ENCODE data around the gene PXDN. TPM values are rescaled to one million over a fixed set of nuclear protein-coding genes. Genes with fewer than 3 reads are reported as not detected.

PXDN gene
- total and polyA plus RNA-seq, 2 of the 13 experiments (the other 11 are each of a cell fraction or from before 2014, with no cell fraction given): not detected

DNA sequence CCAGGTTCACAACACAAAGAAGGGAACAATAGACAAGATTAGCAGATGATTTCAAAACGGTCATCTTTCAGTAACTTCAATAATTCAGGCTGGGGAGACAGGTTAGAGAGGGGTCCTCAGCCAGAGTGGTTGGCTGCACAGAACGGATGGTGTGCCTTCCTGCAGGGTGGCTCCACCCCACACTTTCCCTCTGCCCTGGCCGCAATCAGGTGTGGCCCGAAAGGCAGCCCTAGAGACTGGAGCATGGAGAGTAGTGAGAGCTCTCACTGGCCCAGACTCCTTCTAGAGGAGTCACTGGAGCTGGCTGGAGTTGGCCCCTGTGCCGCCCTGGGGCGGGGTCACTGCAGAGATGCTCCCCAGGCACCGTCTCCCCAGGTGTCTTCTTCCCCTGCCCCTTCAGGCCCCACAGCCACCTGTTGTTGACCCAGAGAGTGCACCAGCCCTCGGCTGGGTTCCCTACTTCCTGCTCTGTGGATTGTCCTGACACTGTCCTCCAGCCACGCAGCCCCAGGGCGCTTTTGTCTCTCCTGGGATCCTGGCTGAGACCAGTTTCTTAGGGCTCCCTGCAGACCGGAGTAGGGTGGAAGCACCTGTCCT, 126.8 kb downstream of the PXDN start (continued):
- TF ChIP-seq, protein P1, sequence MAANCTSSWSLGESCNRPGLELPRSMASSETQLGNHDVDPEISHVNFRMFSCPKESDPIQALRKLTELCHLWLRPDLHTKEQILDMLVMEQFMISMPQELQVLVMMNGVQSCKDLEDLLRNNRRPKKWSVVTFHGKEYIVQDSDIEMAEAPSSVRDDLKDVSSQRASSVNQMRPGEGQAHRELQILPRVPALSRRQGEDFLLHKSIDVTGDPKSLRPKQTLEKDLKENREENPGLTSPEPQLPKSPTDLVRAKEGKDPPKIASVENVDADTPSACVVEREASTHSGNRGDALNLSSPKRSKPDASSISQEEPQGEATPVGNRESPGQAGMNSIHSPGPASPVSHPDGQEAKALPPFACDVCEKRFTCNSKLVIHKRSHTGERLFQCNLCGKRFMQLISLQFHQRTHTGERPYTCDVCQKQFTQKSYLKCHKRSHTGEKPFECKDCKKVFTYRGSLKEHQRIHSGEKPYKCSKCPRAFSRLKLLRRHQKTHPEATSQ (CRISPR knock-in tag; IDR thresholded peaks at IDR 0.05; ENCODE audit: borderline replicate concordance): no peak
- TF ChIP-seq KLF9 (CRISPR knock-in tag; IDR thresholded peaks at IDR 0.05; ENCODE audit: low read depth) (no peak), ZSCAN21 (CRISPR knock-in tag; IDR thresholded peaks at IDR 0.05; ENCODE audit: borderline replicate concordance) (no peak), TBX3 (IDR thresholded peaks at IDR 0.05; ENCODE audit: borderline replicate concordance) (no peak), ZNF142 (CRISPR knock-in tag; IDR thresholded peaks at IDR 0.05) (no peak)
- TF ChIP-seq, protein P2, sequence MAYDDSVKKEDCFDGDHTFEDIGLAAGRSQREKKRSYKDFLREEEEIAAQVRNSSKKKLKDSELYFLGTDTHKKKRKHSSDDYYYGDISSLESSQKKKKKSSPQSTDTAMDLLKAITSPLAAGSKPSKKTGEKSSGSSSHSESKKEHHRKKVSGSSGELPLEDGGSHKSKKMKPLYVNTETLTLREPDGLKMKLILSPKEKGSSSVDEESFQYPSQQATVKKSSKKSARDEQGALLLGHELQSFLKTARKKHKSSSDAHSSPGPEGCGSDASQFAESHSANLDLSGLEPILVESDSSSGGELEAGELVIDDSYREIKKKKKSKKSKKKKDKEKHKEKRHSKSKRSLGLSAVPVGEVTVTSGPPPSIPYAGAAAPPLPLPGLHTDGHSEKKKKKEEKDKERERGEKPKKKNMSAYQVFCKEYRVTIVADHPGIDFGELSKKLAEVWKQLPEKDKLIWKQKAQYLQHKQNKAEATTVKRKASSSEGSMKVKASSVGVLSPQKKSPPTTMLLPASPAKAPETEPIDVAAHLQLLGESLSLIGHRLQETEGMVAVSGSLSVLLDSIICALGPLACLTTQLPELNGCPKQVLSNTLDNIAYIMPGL (CRISPR knock-in tag; IDR thresholded peaks at IDR 0.05; ENCODE audit: borderline replicate concordance in 1 of 2, low read depth in 1 of 2): no peak
- TF ChIP-seq, protein P3, sequence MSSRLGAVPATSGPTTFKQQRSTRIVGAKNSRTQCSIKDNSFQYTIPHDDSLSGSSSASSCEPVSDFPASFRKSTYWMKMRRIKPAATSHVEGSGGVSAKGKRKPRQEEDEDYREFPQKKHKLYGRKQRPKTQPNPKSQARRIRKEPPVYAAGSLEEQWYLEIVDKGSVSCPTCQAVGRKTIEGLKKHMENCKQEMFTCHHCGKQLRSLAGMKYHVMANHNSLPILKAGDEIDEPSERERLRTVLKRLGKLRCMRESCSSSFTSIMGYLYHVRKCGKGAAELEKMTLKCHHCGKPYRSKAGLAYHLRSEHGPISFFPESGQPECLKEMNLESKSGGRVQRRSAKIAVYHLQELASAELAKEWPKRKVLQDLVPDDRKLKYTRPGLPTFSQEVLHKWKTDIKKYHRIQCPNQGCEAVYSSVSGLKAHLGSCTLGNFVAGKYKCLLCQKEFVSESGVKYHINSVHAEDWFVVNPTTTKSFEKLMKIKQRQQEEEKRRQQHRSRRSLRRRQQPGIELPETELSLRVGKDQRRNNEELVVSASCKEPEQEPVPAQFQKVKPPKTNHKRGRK (CRISPR knock-in tag; IDR thresholded peaks at IDR 0.05): no peak
